ENCODE data around the gene BLTP3B. TPM values are rescaled to one million over a fixed set of nuclear protein-coding genes. Genes with fewer than 3 reads are reported as not detected.

The BLTP3B gene
- total and polyA plus RNA-seq, 2 of the 13 experiments (the other 11 are each of a cell fraction or from before 2014, with no cell fraction given), result 15.6 to 24.4 TPM

GRCh38 chr12:100138803-100139098, 3.9 kb downstream of the BLTP3B start (continued):
- TF ChIP-seq ZNF609 (CRISPR knock-in tag; IDR thresholded peaks at IDR 0.05; ENCODE audit: borderline replicate concordance), result no peak
- no peak for TF ChIP-seq ARHGAP35 (CRISPR knock-in tag; IDR thresholded peaks at IDR 0.05; ENCODE audit: borderline replicate concordance)
- no peak for TF ChIP-seq ZNF780A (CRISPR knock-in tag; IDR thresholded peaks at IDR 0.05)

- intact Hi-C loops (cut with micrococcal nuclease; ENCODE audit: unreplicated experiment), result no loop called here
- BruUV-seq (replicated peaks), result no TSS peak
- DNase-seq (ENCODE audit: low spot score), result no peak
- H3K27ac ChIP-seq (ENCODE audit: extremely low read length, insufficient read depth, low read length), result no peak overlapping the region
- H3K27me3 ChIP-seq (ENCODE audit: control insufficient read depth in 1 of 2, insufficient read depth in 2 of 2, low read length in 2 of 2), result no peaks in the 10 kb centered on the region; a peak in 1 of 5 replicates
- peaks cover 0 to 1% of the 10 kb centered on the region in 2 experiments; a peak in 2 of 5 replicates for H3K36me3 ChIP-seq (replicated peaks in 1 of 2; ENCODE audit: control insufficient read depth in 1 of 2, insufficient read depth in 2 of 2, low read length in 2 of 2)
- H3K4me3 ChIP-seq (replicated peaks in 1 of 3; ENCODE audit: insufficient read depth in 1 of 3, low read depth in 2 of 3, low read length in 3 of 3), result no peak overlapping the region
- ChIA-PET CTCF (ENCODE audit: low intra/inter-chr PET ratio, low total read pairs) (no interaction called here), POLR2A (no interaction called here)
- peaks cover 21% of the 10 kb centered on the region for H4K20me1 ChIP-seq (ENCODE audit: insufficient read depth, low read length)
- H3K4me1 ChIP-seq (ENCODE audit: insufficient read depth, low read length), result peaks cover 46% of the 10 kb centered on the region
- H3K9ac ChIP-seq (ENCODE audit: insufficient read depth, low read depth, low read length), result no peak overlapping the region
- H2AFZ ChIP-seq (ENCODE audit: low read length), result no peak overlapping the region
- TF ChIP-seq STAG1 (CRISPR knock-in tag; IDR thresholded peaks at IDR 0.05), result 0 out of 2 replicates have a peak, but pooled peaks have one; percentile 4
- peak; percentile 20; the same call in 1 of the 2 replicates for TF ChIP-seq CTCF (CRISPR knock-in tag; IDR thresholded peaks at IDR 0.05)
- TF ChIP-seq PATZ1 (CRISPR knock-in tag; IDR thresholded peaks at IDR 0.05), result no peak
- TF ChIP-seq JUNB (CRISPR knock-in tag; IDR thresholded peaks at IDR 0.05; ENCODE audit: borderline replicate concordance), result no peak
- peaks cover 80% of the 10 kb centered on the region for H3K79me2 ChIP-seq (ENCODE audit: insufficient read depth, low read length)
- WGBS (ENCODE audit: low lambda C conversion rate), result 58% methylated on average over 6 of the region's 6 CpGs
- FAIRE-seq, result peak; percentile 47
- no peak overlapping the region for H3K4me2 ChIP-seq (ENCODE audit: low read depth, low read length)
- no peak for ATAC-seq
- H3K9me3 ChIP-seq (ENCODE audit: low read length), result no peaks in the 10 kb centered on the region
- in situ Hi-C loops (cut with HindIII; ENCODE audit: extremely low pct_ligation_motif_present, low pct_unique_long_range_greater_than_20kb), result no loop called here
Measured at GRCh38 chr12:100138048-100138802, 4.4 kb downstream of the BLTP3B start.

All from HepG2 (cell line).